HCT116 (cell line): ENCODE results near the gene TP53RK. TPM values are rescaled to one million over a fixed set of nuclear protein-coding genes. Genes with fewer than 3 reads are reported as not detected.

Experiments
- ATAC-seq: fragments of 200-7000 bp; cut with Tn5 transposase; 2 replicates; pipeline ENCODE4 v1.9.1; 2020; ENCODE audit warnings: mild to moderate bottlenecking, moderate library complexity
- BruUV-seq: library from RNA; stranded (reverse); fragments of 400-500 nt; replicated peaks from 2 replicates; lab custom pipeline; 2021; lab: Mats Ljungman, UMichigan
- CTCF ChIA-PET: fragments of 300-600 bp; sonication (Branson Sonifier 250); formaldehyde crosslinking; loops from one replicate; lab custom pipeline; 2021; ENCODE audit warnings: antibody characterized with exemption; lab: Charles Lee
- POLR2A ChIA-PET: fragments of 300-600, 350-600 bp; sonication (Branson Sonifier 250); formaldehyde crosslinking; loops from one replicate; lab custom pipeline; 2021; ENCODE audit warnings: antibody characterized with exemption; lab: Charles Lee
- RAD21 ChIA-PET, 2 experiments: fragments of 300-600 bp; sonication (Branson Sonifier 250); formaldehyde crosslinking; loops; one replicate each; lab custom pipeline; 2023; ENCODE audit warnings: low total read pairs in 2 of 2; ENCODE audit not compliant: uncharacterized antibody in 2 of 2, unreplicated experiment in 2 of 2, low non-redundant PET in 1 of 2; lab: Charles Lee
- DNase-seq: peaks from one replicate; pipeline ENCODE4 v3.0.0-alpha.2; 2010; ENCODE audit warnings: low read depth, low spot score
- H2AFZ ChIP-seq: fragments of 200-600 bp; shearing (Covaris generic), sonication (generic); 2 replicates; pipeline ENCODE4 v1.6.1; 2017; ENCODE audit warnings: low read depth, mixed run types, mixed read lengths, antibody characterized with exemption, low read length; ENCODE audit not compliant: poor library complexity, severe bottlenecking
- H3K27ac ChIP-seq: 2 replicates; pipeline ENCODE4 v1.5.1; 2012; ENCODE audit warnings: low read depth, low read length
- H3K27me3 ChIP-seq: fragments of 200-600 bp; sonication (generic); 2 replicates; pipeline ENCODE4 v1.6.1; 2016; ENCODE audit warnings: mixed run types, low read length, mixed read lengths; ENCODE audit not compliant: insufficient read depth
- H3K36me3 ChIP-seq, 2 experiments: fragments of 200-500 bp in 1 of 2; fragments of 200-600 bp in 1 of 2; sonication (Bioruptor generic) in 1 of 2; sonication (generic) in 1 of 2; 2 replicates each; pipeline versions ENCODE4 v1.5.1 to v1.6.1; 2014 to 2016; ENCODE audit warnings: low read length in 2 of 2, inconsistent platforms in 1 of 2, mixed read lengths in 1 of 2, mixed run types in 1 of 2; ENCODE audit not compliant: insufficient read depth in 2 of 2, control insufficient read depth in 1 of 2
- H3K4me1 ChIP-seq, 2 experiments: fragments of 200-600 bp in 1 of 2; sonication (generic) in 1 of 2; 2 replicates each; pipeline versions ENCODE4 v1.5.1 to v1.6.1; 2012 to 2017; ENCODE audit warnings: low read length in 2 of 2, inconsistent platforms in 1 of 2, mild to moderate bottlenecking in 1 of 2, mixed read lengths in 1 of 2, mixed run types in 1 of 2, moderate library complexity in 1 of 2; ENCODE audit not compliant: insufficient read depth in 2 of 2, control insufficient read depth in 1 of 2
- H3K4me2 ChIP-seq: fragments of 200-600 bp; sonication (generic); 2 replicates; pipeline ENCODE4 v1.6.1; 2017; ENCODE audit warnings: mixed run types, low read length, mixed read lengths
- H3K4me3 ChIP-seq, 2 experiments: fragments of 200-600 bp in 1 of 2; sonication (generic) in 1 of 2; replicated peaks in 1 of 2; 2 replicates each; pipeline ENCODE4 v1.5.1; 2011 to 2016; ENCODE audit warnings: low read length in 2 of 2, control low read depth in 1 of 2, low read depth in 1 of 2, mild to moderate bottlenecking in 1 of 2, mixed read lengths in 1 of 2, mixed run types in 1 of 2
- H3K79me2 ChIP-seq: fragments of 200-600 bp; sonication (generic); 2 replicates; pipeline ENCODE4 v1.6.1; 2017; ENCODE audit warnings: mild to moderate bottlenecking, mixed run types, low read length, moderate library complexity, mixed read lengths; ENCODE audit not compliant: insufficient read depth
- H3K9ac ChIP-seq: fragments of 200-600 bp; sonication (generic); 2 replicates; pipeline ENCODE4 v1.6.1; 2016; ENCODE audit warnings: low read length, mixed read lengths
- H3K9me2 ChIP-seq: fragments of 200-600 bp; sonication (generic), shearing (Covaris generic); 2 replicates; pipeline ENCODE4 v1.6.1; 2017; ENCODE audit warnings: mixed run types, mild to moderate bottlenecking, moderate library complexity; ENCODE audit not compliant: insufficient read depth
- H3K9me3 ChIP-seq, 2 experiments: fragments of 200-500 bp in 1 of 2; fragments of 200-600 bp in 1 of 2; sonication (Bioruptor generic) in 1 of 2; sonication (generic) in 1 of 2; 2 replicates each; pipeline ENCODE4 v1.6.1; 2014 to 2017; ENCODE audit warnings: low read length in 2 of 2, mixed read lengths in 2 of 2, inconsistent platforms in 1 of 2, low read depth in 1 of 2, mild to moderate bottlenecking in 1 of 2, mixed run types in 1 of 2, moderate library complexity in 1 of 2; ENCODE audit not compliant: control insufficient read depth in 1 of 2, insufficient read depth in 1 of 2
- H4K20me1 ChIP-seq: fragments of 200-600 bp; sonication (generic), shearing (Covaris generic); 2 replicates; pipeline ENCODE4 v1.6.1; 2017; ENCODE audit warnings: mixed run types, mild to moderate bottlenecking, moderate library complexity; ENCODE audit not compliant: insufficient read depth
- FOSL1 ChIP-seq: IDR thresholded peaks from 2 replicates; pipeline ENCODE4 v1.6.1; 2012; ENCODE audit warnings: low read depth
- JUND ChIP-seq: IDR thresholded peaks from 2 replicates; pipeline ENCODE4 v1.6.1; 2012
- POLR2AphosphoS5 ChIP-seq: IDR thresholded peaks from 2 replicates; pipeline ENCODE4 v1.6.1; 2011; ENCODE audit warnings: mild to moderate bottlenecking, low read depth, low read length, moderate library complexity
- RAD21 ChIP-seq: IDR thresholded peaks from 2 replicates; pipeline ENCODE4 v1.6.1; 2012; ENCODE audit warnings: low read depth, mild to moderate bottlenecking
- SIN3A ChIP-seq: IDR thresholded peaks from 2 replicates; pipeline ENCODE4 v1.6.1; 2012; ENCODE audit warnings: low read depth
- SP1 ChIP-seq: IDR thresholded peaks from 2 replicates; pipeline ENCODE4 v1.6.1; 2012; ENCODE audit warnings: low read depth
- TCF7L2 ChIP-seq: IDR thresholded peaks from 2 replicates; pipeline ENCODE4 v1.7.0; 2011; ENCODE audit warnings: borderline replicate concordance, inconsistent platforms; ENCODE audit not compliant: insufficient read depth, insufficient read length; ENCODE audit errors: extremely low read depth
- YY1 ChIP-seq: IDR thresholded peaks from 2 replicates; pipeline ENCODE4 v1.6.1; 2011; ENCODE audit warnings: low read length, low read depth, moderate library complexity, mild to moderate bottlenecking; ENCODE audit not compliant: insufficient replicate concordance; ENCODE audit errors: extremely low read depth
- ZBTB33 ChIP-seq: IDR thresholded peaks from 2 replicates; pipeline ENCODE4 v1.6.1; 2011; ENCODE audit warnings: mild to moderate bottlenecking, low read length, moderate library complexity; ENCODE audit not compliant: insufficient replicate concordance; ENCODE audit errors: extremely low read depth
- ZFX ChIP-seq: fragments of 450-650 bp; IDR thresholded peaks from 2 replicates; pipeline ENCODE4 v1.6.1; 2017
- ZNF274 ChIP-seq: fragments of 200-500 bp; sonication (Bioruptor generic); IDR thresholded peaks from 2 replicates; pipeline ENCODE4 v1.6.1; 2014; ENCODE audit warnings: mild to moderate bottlenecking, low read depth, low read length, inconsistent platforms
- intact Hi-C: fragments of 100-400 bp; cut with micrococcal nuclease; formaldehyde crosslinking; loops from 2 replicates; pipeline ENCODE4 v1.10.0; 2022
- total RNA-seq: library from RNA; stranded (reverse); gene quantifications from one replicate; pipeline ENCODE4 v1.2.1, GENCODE V29; 2021; ENCODE audit not compliant: unreplicated experiment
- TF ChIP-seq, protein P1 (sequence below): IDR thresholded peaks from 2 replicates; pipeline ENCODE4 v1.6.1; 2012
- TF ChIP-seq, protein P2 (sequence below): IDR thresholded peaks from 2 replicates; pipeline ENCODE4 v1.6.1; 2012; ENCODE audit warnings: low read depth
- TF ChIP-seq, protein P3 (sequence below): IDR thresholded peaks from 2 replicates; pipeline ENCODE4 v1.6.1; 2012

Gene TP53RK
- total RNA-seq, 1 experiment from 2014 or later: 9.2 TPM

DNA sequence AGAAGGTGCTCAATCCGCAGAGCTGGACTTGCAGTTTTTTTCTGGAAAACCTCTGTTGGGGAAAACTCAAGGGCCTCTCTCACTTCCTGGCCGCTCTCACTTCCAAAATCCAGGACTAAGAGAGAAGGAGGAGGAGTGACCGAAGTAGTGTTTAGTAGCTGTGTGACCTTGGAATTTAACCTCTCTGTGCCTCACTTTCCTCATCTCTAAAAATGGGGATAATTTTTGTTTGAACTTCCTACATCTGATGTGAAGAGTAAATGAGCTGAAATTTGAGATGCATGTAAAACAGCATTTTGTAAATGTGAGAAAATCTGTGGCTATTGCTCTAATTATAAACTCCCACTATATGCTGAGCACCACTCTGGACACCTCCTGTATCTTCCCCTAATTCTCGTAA is 43.1 kb downstream of the TP53RK start:
- BruUV-seq: no TSS peak
- Histone ChIP-seq H3K4me1 (no peaks in the 10 kb centered on the region), H3K9ac (no peak overlapping the region), H2AFZ (no peak overlapping the region), H3K4me3 (no peak overlapping the region), H3K27me3 (peaks cover 50% of the 10 kb centered on the region), H4K20me1 (no peaks in the 10 kb centered on the region), H3K4me2 (no peak overlapping the region), H3K36me3 (no peaks in the 10 kb centered on the region), H3K27ac (no peak overlapping the region), H3K9me2 (no peaks in the 10 kb centered on the region), H3K79me2 (no peaks in the 10 kb centered on the region), H3K9me3 (no peaks in the 10 kb centered on the region)
- RAD21 ChIA-PET: no interaction called here
- intact Hi-C loops: no loop called here
- no peak for DNase-seq
- CTCF ChIA-PET: no interaction called here
- TF ChIP-seq JUND (no peak), FOSL1 (no peak), ZBTB33 (no peak), RAD21 (no peak), TCF7L2 (no peak), YY1 (no peak), SIN3A (no peak), POLR2AphosphoS5 (no peak), ZFX (no peak), SP1 (no peak), ZNF274 (no peak)
- TF ChIP-seq, protein P1, sequence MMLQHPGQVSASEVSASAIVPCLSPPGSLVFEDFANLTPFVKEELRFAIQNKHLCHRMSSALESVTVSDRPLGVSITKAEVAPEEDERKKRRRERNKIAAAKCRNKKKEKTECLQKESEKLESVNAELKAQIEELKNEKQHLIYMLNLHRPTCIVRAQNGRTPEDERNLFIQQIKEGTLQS: no peak
- TF ChIP-seq, protein P2, sequence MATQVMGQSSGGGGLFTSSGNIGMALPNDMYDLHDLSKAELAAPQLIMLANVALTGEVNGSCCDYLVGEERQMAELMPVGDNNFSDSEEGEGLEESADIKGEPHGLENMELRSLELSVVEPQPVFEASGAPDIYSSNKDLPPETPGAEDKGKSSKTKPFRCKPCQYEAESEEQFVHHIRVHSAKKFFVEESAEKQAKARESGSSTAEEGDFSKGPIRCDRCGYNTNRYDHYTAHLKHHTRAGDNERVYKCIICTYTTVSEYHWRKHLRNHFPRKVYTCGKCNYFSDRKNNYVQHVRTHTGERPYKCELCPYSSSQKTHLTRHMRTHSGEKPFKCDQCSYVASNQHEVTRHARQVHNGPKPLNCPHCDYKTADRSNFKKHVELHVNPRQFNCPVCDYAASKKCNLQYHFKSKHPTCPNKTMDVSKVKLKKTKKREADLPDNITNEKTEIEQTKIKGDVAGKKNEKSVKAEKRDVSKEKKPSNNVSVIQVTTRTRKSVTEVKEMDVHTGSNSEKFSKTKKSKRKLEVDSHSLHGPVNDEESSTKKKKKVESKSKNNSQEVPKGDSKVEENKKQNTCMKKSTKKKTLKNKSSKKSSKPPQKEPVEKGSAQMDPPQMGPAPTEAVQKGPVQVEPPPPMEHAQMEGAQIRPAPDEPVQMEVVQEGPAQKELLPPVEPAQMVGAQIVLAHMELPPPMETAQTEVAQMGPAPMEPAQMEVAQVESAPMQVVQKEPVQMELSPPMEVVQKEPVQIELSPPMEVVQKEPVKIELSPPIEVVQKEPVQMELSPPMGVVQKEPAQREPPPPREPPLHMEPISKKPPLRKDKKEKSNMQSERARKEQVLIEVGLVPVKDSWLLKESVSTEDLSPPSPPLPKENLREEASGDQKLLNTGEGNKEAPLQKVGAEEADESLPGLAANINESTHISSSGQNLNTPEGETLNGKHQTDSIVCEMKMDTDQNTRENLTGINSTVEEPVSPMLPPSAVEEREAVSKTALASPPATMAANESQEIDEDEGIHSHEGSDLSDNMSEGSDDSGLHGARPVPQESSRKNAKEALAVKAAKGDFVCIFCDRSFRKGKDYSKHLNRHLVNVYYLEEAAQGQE: no peak
- TF ChIP-seq, protein P3, sequence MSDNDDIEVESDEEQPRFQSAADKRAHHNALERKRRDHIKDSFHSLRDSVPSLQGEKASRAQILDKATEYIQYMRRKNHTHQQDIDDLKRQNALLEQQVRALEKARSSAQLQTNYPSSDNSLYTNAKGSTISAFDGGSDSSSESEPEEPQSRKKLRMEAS: no peak
- POLR2A ChIA-PET: no interaction called here
- ATAC-seq: no peak
